ENCODE results near the gene GRXCR2.
"Not testable (repeated sequence)": the region's sequence is repeated elsewhere in the genome, so short reads cannot be mapped to it uniquely, and the experiment has no call there.

Gene GRXCR2

GRCh38 chr5:145887217-145887616 lies 14.4 kb upstream of the GRXCR2 start:
- no peak for DNase-seq (ENCODE audit: low read depth)

GRCh38 chr5:145874765-145875164 lies 2.0 kb upstream of the GRXCR2 start:
- DNase-seq (ENCODE audit: low read depth), result no peak

GRCh38 chr5:145872486-145872885 lies 328 bp downstream of the GRXCR2 start:
- no peak for DNase-seq (ENCODE audit: low read depth)

DNA sequence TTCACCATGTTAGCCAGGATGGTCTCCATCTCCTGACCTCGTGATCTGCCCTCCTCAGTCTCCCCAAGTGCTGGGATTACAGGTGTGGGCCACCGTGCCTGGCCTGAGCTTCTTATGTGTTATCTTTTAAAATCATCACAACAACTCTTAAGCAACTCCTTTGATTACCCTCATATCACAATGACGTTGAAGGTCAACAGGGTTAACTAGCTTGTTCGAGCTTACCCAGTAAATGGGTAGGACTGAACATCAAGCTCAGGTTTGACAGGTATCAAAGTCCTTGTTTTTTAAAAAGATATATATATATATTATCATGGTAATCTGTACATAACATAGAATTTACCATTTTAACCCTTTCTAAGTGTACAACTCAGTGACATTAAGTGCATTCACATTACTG lies 3.1 kb downstream of the GRXCR2 start:
- DNase-seq (ENCODE audit: low read depth), result no peak

GRCh38 chr5:145867806-145868205 lies 5.0 kb downstream of the GRXCR2 start:
- DNase-seq (ENCODE audit: low read depth), result no peak

- DNase-seq (ENCODE audit: low read depth), result not testable (repeated sequence)
These were observed 8.4 kb downstream of the GRXCR2 start for GRCh38 chr5:145864432-145864831.

- DNase-seq (ENCODE audit: low read depth), result no peak
These were observed 9.8 kb downstream of the GRXCR2 start for GRCh38 chr5:145863003-145863402.

- no peak for DNase-seq (ENCODE audit: low read depth)
These were observed 12.9 kb downstream of the GRXCR2 start for GRCh38 chr5:145859897-145860296.

- no peak for DNase-seq (ENCODE audit: low read depth)
These were observed 13.4 kb downstream of the GRXCR2 start for GRCh38 chr5:145859453-145859852.

- DNase-seq (ENCODE audit: low read depth), result no peak
These were observed 13.9 kb downstream of the GRXCR2 start for GRCh38 chr5:145858959-145859358.

DNA sequence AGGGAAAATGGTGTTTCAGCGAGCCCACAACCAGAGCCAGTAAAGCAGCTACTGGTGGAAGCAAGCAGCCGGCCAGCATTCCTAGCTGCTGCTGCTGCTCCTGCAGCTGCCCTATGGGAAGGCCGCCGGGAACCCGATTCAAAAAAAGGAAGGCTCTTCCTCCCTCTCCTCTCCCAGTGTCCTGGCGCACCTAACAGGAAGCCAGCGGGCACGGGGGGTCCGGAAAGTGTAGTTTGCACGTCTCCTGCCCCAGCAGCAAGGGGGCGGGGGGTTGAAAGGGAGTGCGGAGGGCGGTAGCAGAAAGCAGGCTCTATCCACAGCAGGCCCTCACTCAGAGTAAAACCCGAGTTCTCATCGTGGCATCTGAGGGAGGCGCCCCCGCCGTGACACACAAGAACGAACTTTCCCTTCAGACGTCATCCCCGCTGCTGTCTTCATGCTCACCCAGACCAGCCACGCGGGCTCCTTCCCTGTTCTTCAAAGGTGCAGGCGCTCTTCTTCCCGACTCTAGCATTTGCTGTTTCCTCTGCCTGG lies 16.5 kb downstream of the GRXCR2 start:
- no peak for DNase-seq (ENCODE audit: low read depth)

- no peak for DNase-seq (ENCODE audit: low read depth)
These were observed 17.0 kb downstream of the GRXCR2 start for GRCh38 chr5:145855763-145856267.

DNA sequence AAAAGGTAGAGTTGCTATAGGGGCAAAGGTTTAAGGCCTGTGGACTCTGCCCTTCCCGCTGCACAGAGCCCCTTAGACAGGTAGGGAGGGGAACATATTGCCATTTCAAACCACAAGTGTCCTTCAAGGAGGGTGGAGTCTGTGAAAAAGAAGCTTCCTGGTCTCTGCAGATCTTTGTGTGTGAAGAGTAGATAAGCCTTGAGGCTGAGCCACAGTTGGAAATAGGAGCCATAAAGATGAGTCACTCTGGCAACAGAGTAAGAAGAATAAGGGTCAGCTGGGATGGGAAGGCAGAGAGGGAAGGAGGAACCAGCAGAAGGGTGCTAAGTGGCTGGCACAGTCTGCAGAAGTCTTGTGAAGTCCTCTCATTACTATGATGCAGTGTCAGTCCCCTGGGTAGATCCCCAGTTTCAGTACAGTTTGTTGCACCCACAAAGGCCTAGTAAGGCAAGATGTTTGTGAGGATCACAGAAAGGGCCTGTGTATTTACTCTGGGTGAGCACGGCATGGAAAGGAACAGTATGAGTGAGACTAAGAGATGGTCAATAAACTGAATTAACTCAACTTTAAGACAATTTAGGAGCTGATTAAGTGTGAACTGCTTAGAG lies 18.1 kb downstream of the GRXCR2 start:
- DNase-seq (ENCODE audit: low read depth), result no peak

DNA sequence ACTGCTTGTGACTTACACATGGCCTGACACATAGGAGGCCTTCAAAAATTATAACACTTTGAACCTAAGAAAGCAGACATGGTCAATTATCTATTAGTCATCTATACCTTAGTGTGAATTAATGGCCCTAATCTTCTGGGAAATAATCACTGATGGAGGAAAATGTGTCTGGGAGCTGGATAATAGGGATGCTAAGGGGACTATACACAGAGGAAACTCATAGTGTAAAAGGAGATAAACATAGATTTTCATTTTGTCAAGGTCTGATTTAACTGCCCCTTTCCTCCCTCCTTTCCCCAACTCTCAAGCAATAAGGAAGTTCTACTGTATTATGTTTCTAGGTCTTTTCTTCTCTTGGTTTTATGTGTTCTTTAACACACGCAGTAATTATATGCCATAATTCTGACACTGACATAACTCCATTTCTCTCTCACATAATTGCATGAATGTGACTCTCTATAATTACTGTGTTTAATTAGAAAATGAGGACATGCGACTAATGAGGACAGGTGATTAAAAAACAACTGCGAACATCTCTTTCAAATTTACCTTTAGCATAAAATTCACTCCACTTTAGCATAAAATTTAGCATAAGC lies 18.9 kb downstream of the GRXCR2 start:
- no peak for DNase-seq (ENCODE audit: low read depth)

GRCh38 chr5:145852990-145853389 lies 19.8 kb downstream of the GRXCR2 start:
- no peak for DNase-seq (ENCODE audit: low read depth)

DNA sequence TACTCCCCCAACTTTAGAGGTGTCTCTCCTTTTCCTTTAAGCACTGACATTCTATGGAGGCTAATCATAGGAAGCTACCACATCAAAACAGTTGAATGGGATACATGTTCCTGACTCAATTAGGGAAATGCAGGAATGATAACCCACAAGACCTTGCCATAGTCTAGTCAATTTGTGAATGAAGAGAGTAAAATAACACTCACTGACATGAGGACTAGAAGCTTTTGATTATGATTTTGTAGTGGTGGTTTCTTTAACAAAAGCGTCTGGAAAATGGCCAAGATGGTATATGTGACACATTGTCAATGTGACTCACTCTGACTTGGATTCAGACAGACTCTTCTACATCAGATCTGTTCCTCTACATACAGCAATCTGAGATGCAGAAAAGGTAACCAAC lies 24.0 kb downstream of the GRXCR2 start:
- no peak for DNase-seq (ENCODE audit: low read depth)

- DNase-seq (ENCODE audit: low read depth), result no peak
These were observed 25.0 kb downstream of the GRXCR2 start for GRCh38 chr5:145847499-145848497.

GRCh38 chr5:145846081-145846480 lies 26.7 kb downstream of the GRXCR2 start:
- no peak for DNase-seq (ENCODE audit: low read depth)

DNA sequence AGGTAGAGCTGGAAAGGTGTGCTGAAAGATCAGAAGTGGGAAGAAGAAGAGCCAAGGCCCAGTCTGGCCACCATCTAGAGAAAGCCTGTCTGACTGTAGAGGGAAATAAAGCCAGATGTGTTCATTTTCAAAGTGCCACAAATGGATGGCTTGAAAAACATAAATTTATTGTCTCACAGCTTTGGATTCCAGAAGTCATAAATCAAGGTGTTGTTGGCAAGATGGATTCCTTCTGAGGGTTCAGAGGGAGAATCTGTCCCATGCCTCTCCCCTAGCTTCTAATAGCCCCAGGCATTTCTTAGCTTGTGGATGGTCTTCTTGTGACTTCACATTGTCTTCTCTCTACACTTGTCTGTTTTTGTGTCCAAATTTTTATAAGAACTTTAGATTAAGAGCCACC lies 31.5 kb downstream of the GRXCR2 start:
- DNase-seq (ENCODE audit: low read depth), result no peak

GRCh38 chr5:145840458-145841132 lies 32.2 kb downstream of the GRXCR2 start:
- DNase-seq (ENCODE audit: low read depth), result no peak

GRCh38 chr5:145838276-145838675 lies 34.5 kb downstream of the GRXCR2 start:
- no peak for DNase-seq (ENCODE audit: low read depth)

GRCh38 chr5:145836241-145836640 lies 36.6 kb downstream of the GRXCR2 start:
- DNase-seq (ENCODE audit: low read depth), result not testable (repeated sequence)
